ENCODE results near the gene CRADD. TPM values are rescaled to one million over a fixed set of nuclear protein-coding genes. Genes with fewer than 3 reads are reported as not detected.

CRADD gene
- total RNA-seq, 1 donor from 2014 or later: not detected

DNA sequence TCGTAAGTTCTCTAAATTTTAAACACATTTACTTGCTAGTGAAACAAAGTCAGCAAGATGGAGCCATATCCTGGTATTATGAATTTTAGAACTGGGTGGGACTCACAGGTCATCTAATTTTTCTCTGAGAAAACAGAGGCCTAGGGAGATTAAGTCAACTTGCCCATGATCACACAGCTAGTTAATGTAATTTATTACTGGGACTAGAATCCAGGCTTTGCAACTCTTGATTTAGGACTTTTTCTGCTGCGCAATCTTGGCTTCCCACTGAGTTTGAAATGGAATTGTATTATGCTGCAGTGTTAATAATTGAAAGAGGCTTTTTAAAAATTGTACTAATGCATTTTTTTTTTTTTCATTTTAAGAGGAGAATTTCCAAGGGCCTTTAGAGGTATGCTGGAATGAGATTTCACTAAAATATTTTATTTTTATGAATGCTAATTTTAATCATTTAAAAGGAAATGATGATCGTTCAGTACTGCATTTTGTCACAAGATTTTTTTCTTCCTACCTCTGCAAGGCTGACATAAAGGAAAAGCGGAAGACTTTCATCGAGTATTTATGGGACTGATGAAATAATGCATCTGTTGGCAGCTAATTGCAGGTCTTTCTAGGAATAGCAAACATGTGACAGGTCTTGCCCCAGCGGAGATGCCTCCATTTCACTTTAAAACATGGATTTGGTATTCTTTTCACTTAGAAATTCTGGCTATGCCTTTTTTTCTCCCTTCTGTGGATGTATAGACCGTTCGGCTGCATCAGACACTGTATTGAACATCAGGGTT is 9.6 kb downstream of the CRADD start:
- Histone ChIP-seq H3K36me3 (no peaks in the 10 kb centered on the region), H3K27me3 (no peaks in the 10 kb centered on the region), H3K4me1 (peaks cover 3 to 21% of the 10 kb centered on the region in 2 donors), H3K9me3 (no peaks in the 10 kb centered on the region), H3K27ac (no peak overlapping the region), H3K4me3 (no peak overlapping the region)
- no peak for DNase-seq (ENCODE audit: low spot score in 2 of 2)
- no peak for TF ChIP-seq CTCF (IDR thresholded peaks at IDR 0.05)
- intact Hi-C loops (cut with DNase I): no loop called here

DNA sequence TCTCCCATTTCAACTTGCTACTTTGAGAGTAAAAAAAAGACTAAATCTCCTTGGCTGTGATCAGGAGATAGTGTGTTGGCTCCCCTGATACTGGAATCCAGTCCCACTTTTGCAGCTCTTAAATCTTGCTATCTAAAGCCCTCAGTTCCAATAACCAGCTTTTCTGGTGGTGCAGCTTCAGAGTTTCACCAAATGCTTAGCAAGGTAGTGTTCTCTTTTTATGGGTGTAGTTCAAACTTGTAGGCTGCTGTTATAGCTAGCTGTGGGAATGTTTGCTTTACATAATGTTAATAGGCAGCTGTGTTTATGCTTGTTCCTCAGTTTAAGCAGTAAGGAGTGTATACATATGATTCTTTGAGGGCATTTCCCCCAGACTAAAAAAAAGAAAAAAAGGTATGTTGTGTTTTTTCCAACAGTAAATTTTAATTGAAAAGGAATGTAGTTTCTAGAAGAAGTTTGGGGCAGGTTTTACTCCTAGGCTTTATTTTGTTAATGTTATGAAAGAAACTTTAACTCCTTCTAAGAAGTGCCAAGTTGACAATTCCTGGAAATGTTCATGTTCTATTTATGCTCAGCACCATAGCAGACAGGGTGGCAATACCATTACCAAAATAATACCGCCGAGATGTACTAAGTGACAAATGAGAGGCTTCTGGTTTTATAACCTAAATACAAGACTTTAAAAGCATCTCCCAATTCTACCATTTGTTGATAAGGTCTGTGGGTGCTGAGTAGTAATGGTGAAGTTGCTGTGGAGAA is 12.1 kb downstream of the CRADD start:
- intact Hi-C loops (cut with DNase I): no loop called here
- Histone ChIP-seq H3K4me3 (no peak overlapping the region), H3K27ac (peak overlapping the region in 1 of 2 donors; percentile 8), H3K9me3 (no peaks in the 10 kb centered on the region), H3K36me3 (no peaks in the 10 kb centered on the region), H3K4me1 (peaks cover 3 to 13% of the 10 kb centered on the region in 2 donors), H3K27me3 (no peaks in the 10 kb centered on the region)
- TF ChIP-seq CTCF (IDR thresholded peaks at IDR 0.05): no peak
- no peak for DNase-seq (ENCODE audit: low spot score in 2 of 2)

DNA sequence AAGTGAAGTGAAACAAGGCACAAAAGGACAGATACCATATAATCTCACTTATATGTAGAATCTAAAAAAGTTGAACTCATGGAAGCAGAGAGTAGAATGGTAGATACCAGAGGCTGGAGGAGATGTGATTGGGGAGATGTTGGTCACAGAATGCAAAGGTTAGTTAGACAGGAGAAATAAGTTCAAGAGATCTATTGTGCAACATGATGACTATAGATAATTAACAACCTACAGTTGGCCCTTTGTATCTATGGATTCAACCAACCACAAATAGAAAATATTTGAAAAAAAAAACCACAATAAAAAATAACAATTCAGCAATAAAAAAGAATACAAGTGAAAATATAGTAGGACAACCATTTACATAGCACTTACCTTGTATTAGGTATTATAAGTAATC is 19.3 kb downstream of the CRADD start:
- Histone ChIP-seq H3K27me3 (no peaks in the 10 kb centered on the region), H3K4me3 (no peak overlapping the region), H3K9me3 (no peaks in the 10 kb centered on the region), H3K4me1 (peaks cover 0 to 20% of the 10 kb centered on the region in 2 donors), H3K36me3 (no peaks in the 10 kb centered on the region), H3K27ac (no peak overlapping the region)
- no peak for TF ChIP-seq CTCF (IDR thresholded peaks at IDR 0.05)
- DNase-seq (ENCODE audit: low spot score in 2 of 2): no peak
- intact Hi-C loops (cut with DNase I): no loop called here

DNA sequence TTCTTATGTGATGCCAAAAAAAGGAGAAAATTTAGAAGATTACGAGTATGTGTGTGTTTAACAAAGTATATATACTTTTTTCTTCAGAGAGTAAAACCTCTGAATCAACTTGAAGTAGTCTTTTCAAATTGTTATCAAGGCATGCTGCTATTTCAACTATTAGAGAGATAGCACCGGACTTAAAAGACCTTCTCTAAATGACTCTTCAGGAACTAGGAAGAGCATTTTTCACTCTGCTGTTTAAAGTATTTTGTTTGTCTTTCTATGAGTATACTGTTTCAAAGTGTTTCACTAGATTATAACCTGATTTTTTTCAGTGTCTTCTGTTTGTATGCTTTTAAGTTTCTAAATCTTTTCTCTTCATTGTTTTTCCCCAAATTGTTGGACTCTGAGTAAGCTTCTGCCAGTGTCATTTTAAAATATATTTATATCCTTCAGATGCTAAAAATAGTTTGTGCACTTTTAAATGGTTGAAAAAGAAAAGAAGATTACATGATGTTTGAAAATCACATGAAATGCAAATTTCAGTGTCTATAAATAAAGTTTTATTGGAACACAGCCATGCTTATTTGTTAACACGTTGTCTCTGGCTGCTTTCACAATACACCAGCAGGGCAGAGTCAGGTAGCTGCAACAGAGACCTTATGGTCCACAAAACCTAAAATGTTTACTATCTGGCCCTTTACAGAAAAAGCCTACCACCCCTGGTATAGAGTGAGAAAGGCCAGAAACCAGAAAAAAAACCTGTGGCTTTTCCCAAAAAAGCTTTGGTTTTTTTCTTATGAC is 21.3 kb downstream of the CRADD start:
- H3K36me3 ChIP-seq: no peaks in the 10 kb centered on the region
- H3K27ac ChIP-seq: peak overlapping the region; percentile 70 to 78
- intact Hi-C loops (cut with DNase I): no loop called here
- DNase-seq (ENCODE audit: low spot score in 2 of 2): no peak
- H3K27me3 ChIP-seq: no peaks in the 10 kb centered on the region
- peak overlapping the region in 1 of 2 donors; percentile 18 for H3K4me3 ChIP-seq
- H3K4me1 ChIP-seq: peaks cover 0 to 27% of the 10 kb centered on the region in 2 donors
- no peaks in the 10 kb centered on the region for H3K9me3 ChIP-seq
- TF ChIP-seq CTCF (IDR thresholded peaks at IDR 0.05): no peak

GRCh38 chr12:93699271-93700145 is 22.3 kb downstream of the CRADD start:
- DNase-seq (ENCODE audit: low spot score in 2 of 2): no peak
- Histone ChIP-seq H3K27me3 (no peaks in the 10 kb centered on the region), H3K4me3 (peak overlapping the region in 1 of 2 donors; percentile 18), H3K27ac (peak overlapping the region; percentile 70 to 78), H3K4me1 (peaks cover under 1 to 37% of the 10 kb centered on the region in 2 donors), H3K36me3 (no peaks in the 10 kb centered on the region), H3K9me3 (no peaks in the 10 kb centered on the region)
- intact Hi-C loops (cut with DNase I): no loop called here
- no peak for TF ChIP-seq CTCF (IDR thresholded peaks at IDR 0.05)
